NB4 (cell line): Measurements from ENCODE around the gene RNASEH2C.

Experiments
- POLR2A ChIP-seq: IDR thresholded peaks from 2 replicates; pipeline ENCODE4 v1.6.1; 2011; ENCODE audit warnings: mild to moderate bottlenecking; ENCODE audit not compliant: insufficient read length; ENCODE audit errors: extremely low read depth
- TF ChIP-seq, protein P1 (sequence below): IDR thresholded peaks from one replicate; pipeline ENCODE4 v1.5.1; 2012; ENCODE audit warnings: low read depth, low read length
- TF ChIP-seq, protein P2 (sequence below): IDR thresholded peaks from 2 replicates; pipeline ENCODE4 v1.6.1; 2011; ENCODE audit warnings: low read depth, low read length

DNA sequence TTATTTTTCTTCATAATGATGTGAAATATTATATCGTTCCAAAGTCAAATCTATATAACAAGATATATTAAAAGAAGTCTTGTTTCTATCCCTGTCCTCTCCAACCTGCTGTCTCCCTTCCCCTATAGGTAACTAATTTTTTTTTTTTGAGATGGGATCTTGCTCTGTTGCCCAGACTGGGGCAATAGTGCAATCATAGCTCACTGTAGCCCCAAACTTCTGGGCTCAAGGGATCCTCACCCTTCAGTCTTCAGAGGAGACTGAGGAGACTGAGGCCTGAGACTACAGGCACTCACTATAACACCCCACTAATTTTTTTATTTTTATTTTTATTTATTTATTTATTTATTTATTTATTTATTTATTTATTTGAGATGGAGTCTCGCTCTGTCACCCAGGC lies 47.6 kb downstream of the RNASEH2C start:
- TF ChIP-seq, protein P1, sequence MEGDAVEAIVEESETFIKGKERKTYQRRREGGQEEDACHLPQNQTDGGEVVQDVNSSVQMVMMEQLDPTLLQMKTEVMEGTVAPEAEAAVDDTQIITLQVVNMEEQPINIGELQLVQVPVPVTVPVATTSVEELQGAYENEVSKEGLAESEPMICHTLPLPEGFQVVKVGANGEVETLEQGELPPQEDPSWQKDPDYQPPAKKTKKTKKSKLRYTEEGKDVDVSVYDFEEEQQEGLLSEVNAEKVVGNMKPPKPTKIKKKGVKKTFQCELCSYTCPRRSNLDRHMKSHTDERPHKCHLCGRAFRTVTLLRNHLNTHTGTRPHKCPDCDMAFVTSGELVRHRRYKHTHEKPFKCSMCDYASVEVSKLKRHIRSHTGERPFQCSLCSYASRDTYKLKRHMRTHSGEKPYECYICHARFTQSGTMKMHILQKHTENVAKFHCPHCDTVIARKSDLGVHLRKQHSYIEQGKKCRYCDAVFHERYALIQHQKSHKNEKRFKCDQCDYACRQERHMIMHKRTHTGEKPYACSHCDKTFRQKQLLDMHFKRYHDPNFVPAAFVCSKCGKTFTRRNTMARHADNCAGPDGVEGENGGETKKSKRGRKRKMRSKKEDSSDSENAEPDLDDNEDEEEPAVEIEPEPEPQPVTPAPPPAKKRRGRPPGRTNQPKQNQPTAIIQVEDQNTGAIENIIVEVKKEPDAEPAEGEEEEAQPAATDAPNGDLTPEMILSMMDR = no peak
- no peak for TF ChIP-seq POLR2A
- TF ChIP-seq, protein P2, sequence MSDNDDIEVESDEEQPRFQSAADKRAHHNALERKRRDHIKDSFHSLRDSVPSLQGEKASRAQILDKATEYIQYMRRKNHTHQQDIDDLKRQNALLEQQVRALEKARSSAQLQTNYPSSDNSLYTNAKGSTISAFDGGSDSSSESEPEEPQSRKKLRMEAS = no peak
